ENCODE measurements around the gene DENND5B. TPM values are rescaled to one million over a fixed set of nuclear protein-coding genes. Genes with fewer than 3 reads are reported as not detected.
A peak's percentile ranks its signal among the peaks of the same experiment; 100 is the strongest.
"Not testable (repeated sequence)": the region's sequence is repeated elsewhere in the genome, so short reads cannot be mapped to it uniquely, and the experiment has no call there.

Gene DENND5B
- total and polyA plus RNA-seq, 2 donors, result 5.6 to 27.5 TPM

GRCh38 chr12:31423405-31423804 is 167.5 kb downstream of the DENND5B start:
- Histone ChIP-seq H3K27ac (ENCODE audit: low read depth) (no peak overlapping the region), H3K4me3 (ENCODE audit: low read depth, low read length) (no peak overlapping the region), H3K4me1 (ENCODE audit: insufficient read depth) (no peaks in the 10 kb centered on the region), H3K36me3 (ENCODE audit: insufficient read depth) (no peaks in the 10 kb centered on the region)
- no peak for DNase-seq (ENCODE audit: extremely low spot score)
- WGBS, result 92% methylated on average over 1 of the region's 1 CpG

- no peak for DNase-seq (ENCODE audit: extremely low spot score)
- 78% methylated on average over 7 of the region's 7 CpGs for WGBS
- no peaks in the 10 kb centered on the region for H3K4me1 ChIP-seq (ENCODE audit: insufficient read depth)
- no peaks in the 10 kb centered on the region for H3K36me3 ChIP-seq (ENCODE audit: insufficient read depth)
- H3K27ac ChIP-seq (ENCODE audit: low read depth), result no peak overlapping the region
- no peak overlapping the region for H3K4me3 ChIP-seq (ENCODE audit: low read depth, low read length)
Measured at GRCh38 chr12:31412292-31412801, 178.6 kb downstream of the DENND5B start.

- 94% methylated on average over 4 of the region's 4 CpGs for WGBS
Measured at GRCh38 chr12:31408763-31409162, 182.2 kb downstream of the DENND5B start.

DNA sequence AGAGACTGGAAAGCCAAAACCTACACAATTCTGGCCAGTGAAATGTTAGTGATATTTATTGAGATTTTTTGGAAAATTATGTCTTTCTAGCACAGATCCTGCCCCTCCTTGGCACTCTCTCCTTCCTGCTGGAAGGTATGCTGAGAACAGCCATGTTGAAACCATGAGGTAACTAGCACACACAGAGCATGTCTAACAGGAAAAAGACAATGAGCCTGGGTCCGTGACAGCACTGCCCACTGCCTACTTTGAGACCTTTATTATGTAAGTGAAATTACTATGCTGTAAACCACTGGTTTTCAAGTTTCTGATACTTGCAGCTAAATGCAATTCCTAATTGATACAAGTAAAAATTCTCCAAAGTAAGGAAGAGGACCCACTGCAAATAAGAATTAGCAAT is 183.4 kb downstream of the DENND5B start:
- no peak overlapping the region for H3K27ac ChIP-seq (ENCODE audit: low read depth)
- H3K36me3 ChIP-seq (ENCODE audit: insufficient read depth), result no peaks in the 10 kb centered on the region
- 89% methylated on average over 1 of the region's 1 CpG for WGBS
- no peaks in the 10 kb centered on the region for H3K4me1 ChIP-seq (ENCODE audit: insufficient read depth)
- no peak overlapping the region for H3K4me3 ChIP-seq (ENCODE audit: low read depth, low read length)
- no peak for DNase-seq (ENCODE audit: extremely low spot score)

More at GRCh38 chr12:31408763-31409162, 182.2 kb downstream of the DENND5B start:
- Histone ChIP-seq H3K4me3 (ENCODE audit: low read depth, low read length) (no peak overlapping the region), H3K4me1 (ENCODE audit: insufficient read depth) (no peaks in the 10 kb centered on the region), H3K27ac (ENCODE audit: low read depth) (no peak overlapping the region), H3K36me3 (ENCODE audit: insufficient read depth) (no peaks in the 10 kb centered on the region)
- DNase-seq (ENCODE audit: extremely low spot score), result no peak

DNA sequence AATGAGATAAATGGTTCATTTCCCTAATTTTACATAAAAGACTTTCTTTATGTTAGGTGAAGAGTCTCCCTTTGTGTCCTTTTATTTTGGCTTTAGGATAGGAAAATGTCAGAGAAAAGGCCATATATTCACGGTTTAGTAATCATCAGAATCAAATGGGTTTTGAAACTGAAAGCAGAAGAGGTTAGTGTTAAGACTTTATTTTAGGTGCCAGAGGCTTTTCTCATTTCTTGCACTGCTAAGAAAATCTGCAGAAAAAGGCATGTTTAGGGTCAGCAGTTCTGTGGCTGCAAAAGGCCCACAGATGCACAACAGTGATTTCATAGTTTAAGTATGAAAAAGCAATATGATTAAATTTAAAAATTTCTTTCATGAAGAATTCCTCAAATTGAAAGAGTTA is 184.6 kb downstream of the DENND5B start:
- WGBS, result 76% methylated on average over 1 of the region's 1 CpG
- DNase-seq (ENCODE audit: extremely low spot score), result no peak
- H3K27ac ChIP-seq (ENCODE audit: low read depth), result no peak overlapping the region
- no peaks in the 10 kb centered on the region for H3K36me3 ChIP-seq (ENCODE audit: insufficient read depth)
- H3K4me1 ChIP-seq (ENCODE audit: insufficient read depth), result no peaks in the 10 kb centered on the region
- H3K4me3 ChIP-seq (ENCODE audit: low read depth, low read length), result no peak overlapping the region

- Histone ChIP-seq H3K36me3 (ENCODE audit: insufficient read depth) (no peaks in the 10 kb centered on the region), H3K27ac (ENCODE audit: low read depth) (no peak overlapping the region), H3K4me1 (ENCODE audit: insufficient read depth) (no peaks in the 10 kb centered on the region), H3K4me3 (ENCODE audit: low read depth, low read length) (no peak overlapping the region)
- 93% methylated on average over 8 of the region's 8 CpGs for WGBS
- DNase-seq (ENCODE audit: extremely low spot score), result no peak
Measured at GRCh38 chr12:31405021-31405420, 185.9 kb downstream of the DENND5B start.

GRCh38 chr12:31403099-31403607 is 187.8 kb downstream of the DENND5B start:
- not testable (repeated sequence) for H3K4me1 ChIP-seq (ENCODE audit: insufficient read depth); H3K4me3 ChIP-seq (ENCODE audit: low read depth, low read length); H3K36me3 ChIP-seq (ENCODE audit: insufficient read depth); H3K27ac ChIP-seq (ENCODE audit: low read depth)
- peak; percentile 36 for DNase-seq (ENCODE audit: extremely low spot score)
- 12% methylated on average over 7 of the region's 7 CpGs for WGBS

DNA sequence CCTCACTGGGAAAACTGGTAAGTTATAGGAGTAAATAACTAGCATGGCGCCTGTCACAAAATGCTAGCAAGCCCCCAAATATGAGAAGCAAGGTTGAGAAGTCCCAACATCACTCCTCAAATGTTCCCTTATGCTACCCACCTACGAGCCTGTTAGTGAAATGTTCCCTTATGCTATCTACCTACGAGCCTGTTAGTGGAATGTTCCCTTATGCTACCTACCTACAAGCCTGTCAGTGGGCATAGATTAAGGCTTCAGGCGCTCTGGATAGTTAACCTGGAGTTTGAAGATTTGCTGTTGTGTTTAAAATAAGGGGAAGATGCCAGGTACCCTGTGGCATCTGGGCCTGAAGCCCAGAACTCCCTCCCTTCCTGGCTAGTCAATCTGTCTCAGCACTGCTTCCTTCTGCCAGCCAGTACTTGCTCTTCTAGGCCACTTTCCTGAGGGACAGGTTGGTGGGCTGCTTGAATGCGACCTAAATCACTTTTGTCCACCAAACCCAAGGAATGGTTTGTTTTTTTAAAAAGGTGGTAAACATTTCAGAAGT is 197.9 kb downstream of the DENND5B start:
- Histone ChIP-seq H3K4me1 (ENCODE audit: insufficient read depth) (no peaks in the 10 kb centered on the region), H3K27ac (ENCODE audit: low read depth) (no peak overlapping the region), H3K4me3 (ENCODE audit: low read depth, low read length) (no peak overlapping the region), H3K36me3 (ENCODE audit: insufficient read depth) (no peaks in the 10 kb centered on the region)
- 92% methylated on average over 5 of the region's 5 CpGs for WGBS
- DNase-seq (ENCODE audit: extremely low spot score), result no peak

GRCh38 chr12:31390991-31391390 is 199.9 kb downstream of the DENND5B start:
- no peak overlapping the region for H3K4me3 ChIP-seq (ENCODE audit: low read depth, low read length)
- 76% methylated on average over 2 of the region's 2 CpGs for WGBS
- H3K27ac ChIP-seq (ENCODE audit: low read depth), result no peak overlapping the region
- H3K36me3 ChIP-seq (ENCODE audit: insufficient read depth), result no peaks in the 10 kb centered on the region
- no peak for DNase-seq (ENCODE audit: extremely low spot score)
- no peaks in the 10 kb centered on the region for H3K4me1 ChIP-seq (ENCODE audit: insufficient read depth)

GRCh38 chr12:31388713-31389112 is 202.2 kb downstream of the DENND5B start:
- H3K4me3 ChIP-seq (ENCODE audit: low read depth, low read length), result no peak overlapping the region
- WGBS, result 91% methylated on average over 4 of the region's 4 CpGs
- H3K27ac ChIP-seq (ENCODE audit: low read depth), result no peak overlapping the region
- no peaks in the 10 kb centered on the region for H3K4me1 ChIP-seq (ENCODE audit: insufficient read depth)
- no peak for DNase-seq (ENCODE audit: extremely low spot score)
- H3K36me3 ChIP-seq (ENCODE audit: insufficient read depth), result no peaks in the 10 kb centered on the region

DNA sequence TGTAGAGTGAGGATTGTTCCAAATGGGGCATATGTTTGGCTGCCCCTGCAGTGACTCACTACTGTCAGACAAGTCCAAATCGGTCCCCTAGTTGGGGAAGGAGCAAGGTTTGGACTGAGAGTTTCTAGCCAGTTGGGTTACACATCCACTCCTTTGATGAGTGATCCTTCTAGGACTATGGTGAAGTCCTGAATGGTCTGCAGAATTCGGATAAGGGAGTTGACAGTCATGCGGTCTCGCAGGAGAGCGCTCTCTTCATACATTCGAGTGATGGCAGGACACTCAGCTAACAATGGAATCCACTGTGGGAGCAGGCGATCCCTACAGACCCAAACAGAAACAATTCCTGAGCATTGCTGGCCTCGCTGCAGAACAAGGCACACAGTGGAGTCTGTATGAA is 203.5 kb downstream of the DENND5B start:
- DNase-seq (ENCODE audit: extremely low spot score), result no peak
- WGBS, result 75% methylated on average over 8 of the region's 8 CpGs
- Histone ChIP-seq H3K4me1 (ENCODE audit: insufficient read depth) (no peaks in the 10 kb centered on the region), H3K4me3 (ENCODE audit: low read depth, low read length) (no peak overlapping the region), H3K27ac (ENCODE audit: low read depth) (no peak overlapping the region), H3K36me3 (ENCODE audit: insufficient read depth) (no peaks in the 10 kb centered on the region)

DNA sequence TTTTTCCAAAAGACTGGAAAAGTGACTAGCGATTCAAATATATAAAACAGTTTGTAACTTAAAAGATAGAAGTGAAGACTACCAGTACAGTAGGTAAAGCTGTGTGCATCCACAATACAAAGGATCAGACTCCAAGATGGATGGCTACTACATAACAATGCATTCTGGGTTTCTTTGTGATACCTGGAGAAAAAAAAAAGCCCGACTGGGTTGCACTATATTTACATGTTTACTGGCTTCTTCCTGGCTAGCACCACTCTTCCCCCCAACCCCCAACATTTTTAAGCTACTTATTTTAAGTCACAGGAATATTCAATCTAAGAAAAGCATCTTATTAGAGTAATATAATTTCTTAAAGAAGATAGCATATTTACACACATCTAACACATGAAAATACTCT is 203.9 kb downstream of the DENND5B start:
- Histone ChIP-seq H3K4me3 (ENCODE audit: low read depth, low read length) (no peak overlapping the region), H3K4me1 (ENCODE audit: insufficient read depth) (no peaks in the 10 kb centered on the region), H3K36me3 (ENCODE audit: insufficient read depth) (no peaks in the 10 kb centered on the region), H3K27ac (ENCODE audit: low read depth) (no peak overlapping the region)
- 58% methylated on average over 2 of the region's 2 CpGs for WGBS
- DNase-seq (ENCODE audit: extremely low spot score), result no peak

- DNase-seq (ENCODE audit: extremely low spot score), result no peak
- Histone ChIP-seq H3K4me1 (ENCODE audit: insufficient read depth) (no peaks in the 10 kb centered on the region), H3K36me3 (ENCODE audit: insufficient read depth) (no peaks in the 10 kb centered on the region), H3K27ac (ENCODE audit: low read depth) (no peak overlapping the region), H3K4me3 (ENCODE audit: low read depth, low read length) (no peak overlapping the region)
- WGBS, result 55% methylated on average over 2 of the region's 2 CpGs
Measured at GRCh38 chr12:31386364-31386777, 204.6 kb downstream of the DENND5B start.

GRCh38 chr12:31377210-31377609 is 213.7 kb downstream of the DENND5B start:
- WGBS, result 93% methylated on average over 8 of the region's 8 CpGs

More at GRCh38 chr12:31377210-31377609, 213.7 kb downstream of the DENND5B start:
- H3K4me1 ChIP-seq (ENCODE audit: insufficient read depth); H3K27ac ChIP-seq (ENCODE audit: low read depth); DNase-seq (ENCODE audit: extremely low spot score); H3K4me3 ChIP-seq (ENCODE audit: low read depth, low read length); H3K36me3 ChIP-seq (ENCODE audit: insufficient read depth): not testable (repeated sequence)
